GM23338 (cell line): Measurements from ENCODE around the gene ATIC. TPM values are rescaled to one million over a fixed set of nuclear protein-coding genes. Genes with fewer than 3 reads are reported as not detected.

ENCODE experiments used
- ATAC-seq: fragments of 200-7000 bp; cut with Tn5 transposase; 3 replicates; pipeline ENCODE4 v1.9.1; 2020
- DNase-seq: peaks from one replicate; pipeline ENCODE4 v3.0.0-alpha.2; 2015; ENCODE audit warnings: low spot score
- H2AFZ ChIP-seq: fragments of 200-600 bp; sonication (generic); 2 replicates; pipeline ENCODE4 v1.8.0; 2016; ENCODE audit warnings: antibody characterized with exemption, mild to moderate bottlenecking, moderate library complexity
- H3F3A ChIP-seq: fragments of 200-600 bp; sonication (generic); replicated peaks from 2 replicates; pipeline ENCODE4 v1.8.0; 2017; ENCODE audit warnings: antibody characterized with exemption, mixed run types, low read depth
- H3K27ac ChIP-seq: fragments of 200-600 bp; sonication (generic); 2 replicates; pipeline ENCODE4 v1.6.1; 2016; ENCODE audit warnings: low read depth
- H3K27me3 ChIP-seq: fragments of 200-600 bp; sonication (generic); 2 replicates; pipeline ENCODE4 v1.8.0; 2016; ENCODE audit warnings: mild to moderate bottlenecking, mixed run types, moderate library complexity; ENCODE audit not compliant: insufficient read depth
- H3K36me3 ChIP-seq: fragments of 200-600 bp; sonication (generic); 2 replicates; pipeline ENCODE4 v1.8.0; 2016; ENCODE audit warnings: mild to moderate bottlenecking; ENCODE audit not compliant: insufficient read depth
- H3K4me1 ChIP-seq: fragments of 200-600 bp; sonication (generic); 2 replicates; pipeline ENCODE4 v1.8.0; 2016; ENCODE audit warnings: mild to moderate bottlenecking, moderate library complexity; ENCODE audit not compliant: insufficient read depth
- H3K4me2 ChIP-seq: fragments of 200-600 bp; sonication (generic); 2 replicates; pipeline ENCODE4 v1.7.1; 2017; ENCODE audit warnings: mixed run types
- H3K4me3 ChIP-seq: fragments of 200-600 bp; sonication (generic); 2 replicates; pipeline ENCODE4 v1.6.1; 2016; ENCODE audit warnings: mixed run types
- H3K79me2 ChIP-seq: fragments of 200-600 bp; sonication (generic); replicated peaks from 2 replicates; pipeline ENCODE4 v1.8.0; 2017; ENCODE audit warnings: mild to moderate bottlenecking; ENCODE audit not compliant: insufficient read depth
- H3K9me2 ChIP-seq: fragments of 200-600 bp; sonication (generic); 2 replicates; pipeline ENCODE4 v1.8.0; 2017; ENCODE audit not compliant: insufficient read depth
- H4K20me1 ChIP-seq: fragments of 200-600 bp; sonication (generic); replicated peaks from 2 replicates; pipeline ENCODE4 v1.8.0; 2017; ENCODE audit warnings: mild to moderate bottlenecking; ENCODE audit not compliant: insufficient read depth
- H3K27ac Mint-ChIP-seq: 2 replicates; pipeline ENCODE4 v1.8.0; 2020; ENCODE audit warnings: inconsistent platforms, mild to moderate bottlenecking, moderate library complexity, mixed read lengths
- H3K27me3 Mint-ChIP-seq: 3 replicates; pipeline ENCODE4 v1.8.0; 2022; ENCODE audit warnings: low read depth, mild to moderate bottlenecking, moderate library complexity, mixed read lengths, inconsistent platforms; ENCODE audit not compliant: insufficient read depth, poor library complexity
- H3K36me3 Mint-ChIP-seq: 3 replicates; pipeline ENCODE4 v1.8.0; 2021; ENCODE audit warnings: low read depth, mild to moderate bottlenecking, inconsistent platforms, moderate library complexity, mixed read lengths
- H3K4me1 Mint-ChIP-seq: 3 replicates; pipeline ENCODE4 v1.8.0; 2020; ENCODE audit warnings: mild to moderate bottlenecking, inconsistent platforms, mixed read lengths
- H3K4me3 Mint-ChIP-seq: 3 replicates; pipeline ENCODE4 v1.8.0; 2021; ENCODE audit warnings: moderate library complexity, mild to moderate bottlenecking, inconsistent platforms, mixed read lengths
- H3K9me3 Mint-ChIP-seq: 3 replicates; pipeline ENCODE4 v1.8.0; 2020; ENCODE audit warnings: moderate library complexity, mild to moderate bottlenecking, inconsistent platforms, mixed read lengths
- EZH2 ChIP-seq: fragments of 200-600 bp; sonication (generic); IDR thresholded peaks from one replicate; pipeline ENCODE4 v1.8.0; 2017; ENCODE audit warnings: antibody characterized with exemption, mild to moderate bottlenecking, low read depth; ENCODE audit not compliant: unreplicated experiment
- EZH2phosphoT487 ChIP-seq: fragments of 200-600 bp; sonication (generic); IDR thresholded peaks from one replicate; pipeline ENCODE4 v1.8.1; 2018; ENCODE audit warnings: antibody characterized with exemption; ENCODE audit not compliant: unreplicated experiment
- JUNB ChIP-seq: IDR thresholded peaks from one replicate; pipeline ENCODE4 v1.6.1; 2016; ENCODE audit warnings: antibody characterized with exemption; ENCODE audit not compliant: unreplicated experiment
- NANOG ChIP-seq: IDR thresholded peaks from 2 replicates; pipeline ENCODE4 v1.6.1; 2016; ENCODE audit warnings: antibody characterized with exemption, borderline replicate concordance
- POLR2AphosphoS5 ChIP-seq: IDR thresholded peaks from 2 replicates; pipeline ENCODE4 v1.6.1; 2016; ENCODE audit warnings: antibody characterized with exemption, low read depth
- STAT1 ChIP-seq: IDR thresholded peaks from one replicate; pipeline ENCODE4 v1.6.1; 2016; ENCODE audit warnings: antibody characterized with exemption; ENCODE audit not compliant: unreplicated experiment
- ZNF331 ChIP-seq: fragments of 250-450 bp; sonication (Bioruptor Pico); IDR thresholded peaks from 2 replicates; pipeline ENCODE4 v1.5.0; 2020; ENCODE audit warnings: low read depth, mild to moderate bottlenecking, moderate library complexity
- polyA plus RNA-seq: library from polyadenylated mRNA; unstranded; fragments of >200 nt; fragmentation: Nextera tagmentation; extraction: Ambion mirVana; gene quantifications from 2 replicates; pipeline ENCODE4 v1.2.1, GENCODE V29; 2016
- total RNA-seq: library from RNA; depleted of rRNA; stranded (reverse); fragments of >200 nt; shearing (Covaris generic); gene quantifications from 2 replicates; pipeline ENCODE4 v1.2.3, GENCODE V29; 2014
- TF ChIP-seq, protein P1 (sequence below), 2 experiments: fragments of 200-600 bp in 1 of 2; sonication (generic) in 1 of 2; conservative IDR thresholded peaks; 2 replicates each; pipeline versions ENCODE4 v1.5.1 to v1.6.1; 2016 to 2017; ENCODE audit warnings: antibody characterized with exemption in 2 of 2, low read depth in 2 of 2, mild to moderate bottlenecking in 2 of 2, moderate library complexity in 1 of 2
- TF ChIP-seq, protein P2 (sequence below): fragments of 250-450 bp; sonication (Bioruptor Pico); IDR thresholded peaks from 2 replicates; pipeline ENCODE4 v1.5.0; 2020; ENCODE audit warnings: mild to moderate bottlenecking, moderate library complexity

The ATIC gene
- total and polyA plus RNA-seq, 2 experiments from 2014 or later, result 118 to 185 TPM

DNA sequence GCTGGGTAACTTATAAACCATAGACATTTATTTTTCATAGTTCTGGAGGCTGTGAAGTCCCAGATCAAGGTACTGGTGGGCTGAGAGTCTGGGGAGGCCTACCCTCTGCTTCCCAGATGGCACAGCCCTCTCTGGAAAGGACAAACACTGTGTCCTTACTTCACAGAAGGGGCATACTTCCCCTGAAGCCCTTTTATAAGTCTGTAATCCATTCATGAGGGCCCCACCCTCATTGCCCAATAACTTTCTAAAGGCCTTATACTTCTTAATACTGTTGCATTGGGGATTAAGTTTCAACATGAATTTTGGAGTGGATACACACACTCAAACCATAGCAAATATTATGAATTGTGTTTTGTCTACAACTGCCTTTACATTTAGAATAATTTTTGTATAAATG lies 36.0 kb downstream of the ATIC start:
- Histone ChIP-seq H3K4me2 (no peak overlapping the region), H2AFZ (no peak overlapping the region), H3K79me2 (peaks cover 10% of the 10 kb centered on the region), H3K36me3 (peaks cover 62% of the 10 kb centered on the region), H3K27me3 (no peaks in the 10 kb centered on the region), H4K20me1 (peaks cover 11% of the 10 kb centered on the region), H3K27ac (no peak overlapping the region), H3F3A (no peaks in the 10 kb centered on the region; the same call in 1 of the 2 replicates), H3K4me1 (no peaks in the 10 kb centered on the region), H3K9me2 (no peaks in the 10 kb centered on the region), H3K4me3 (no peak overlapping the region)
- Mint-ChIP-seq H3K27me3 (peaks cover 2% of the 10 kb centered on the region), H3K9me3 (no peaks in the 10 kb centered on the region), H3K4me3 (no peak overlapping the region), H3K36me3 (peaks cover 93% of the 10 kb centered on the region), H3K27ac (no peak overlapping the region), H3K4me1 (no peaks in the 10 kb centered on the region)
- TF ChIP-seq JUNB (no peak), ZNF331 (CRISPR knock-in tag) (no peak)
- TF ChIP-seq, protein P1, sequence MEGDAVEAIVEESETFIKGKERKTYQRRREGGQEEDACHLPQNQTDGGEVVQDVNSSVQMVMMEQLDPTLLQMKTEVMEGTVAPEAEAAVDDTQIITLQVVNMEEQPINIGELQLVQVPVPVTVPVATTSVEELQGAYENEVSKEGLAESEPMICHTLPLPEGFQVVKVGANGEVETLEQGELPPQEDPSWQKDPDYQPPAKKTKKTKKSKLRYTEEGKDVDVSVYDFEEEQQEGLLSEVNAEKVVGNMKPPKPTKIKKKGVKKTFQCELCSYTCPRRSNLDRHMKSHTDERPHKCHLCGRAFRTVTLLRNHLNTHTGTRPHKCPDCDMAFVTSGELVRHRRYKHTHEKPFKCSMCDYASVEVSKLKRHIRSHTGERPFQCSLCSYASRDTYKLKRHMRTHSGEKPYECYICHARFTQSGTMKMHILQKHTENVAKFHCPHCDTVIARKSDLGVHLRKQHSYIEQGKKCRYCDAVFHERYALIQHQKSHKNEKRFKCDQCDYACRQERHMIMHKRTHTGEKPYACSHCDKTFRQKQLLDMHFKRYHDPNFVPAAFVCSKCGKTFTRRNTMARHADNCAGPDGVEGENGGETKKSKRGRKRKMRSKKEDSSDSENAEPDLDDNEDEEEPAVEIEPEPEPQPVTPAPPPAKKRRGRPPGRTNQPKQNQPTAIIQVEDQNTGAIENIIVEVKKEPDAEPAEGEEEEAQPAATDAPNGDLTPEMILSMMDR (conservative IDR thresholded peaks at IDR 0.05; ENCODE audit: low read depth in 2 of 2), result no peak
- ATAC-seq (no peak), DNase-seq (no peak)

DNA sequence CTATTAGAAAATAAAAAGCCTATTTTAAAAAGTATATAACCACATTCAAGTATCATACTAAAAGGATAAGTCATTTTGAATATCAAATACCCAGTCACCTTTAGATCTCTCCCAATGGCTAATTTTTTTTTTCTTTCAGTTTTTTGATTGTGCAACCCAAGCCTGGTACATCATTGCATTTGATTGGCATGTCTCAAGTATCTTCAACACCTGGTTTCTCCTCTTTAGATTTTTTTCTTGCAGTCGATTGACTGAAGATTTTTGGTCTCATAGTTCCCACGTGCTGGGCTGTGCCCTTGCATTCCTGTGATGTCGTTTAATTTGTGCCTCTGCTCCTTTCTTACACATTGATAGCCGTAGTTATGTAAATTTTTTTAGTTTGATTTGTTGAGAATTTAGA lies 40.7 kb downstream of the ATIC start:
- Histone ChIP-seq H3K79me2 (no peaks in the 10 kb centered on the region), H2AFZ (no peak overlapping the region), H3K4me2 (no peak overlapping the region), H3K9me2 (no peaks in the 10 kb centered on the region), H3K27me3 (no peaks in the 10 kb centered on the region), H3K36me3 (peaks cover 27% of the 10 kb centered on the region), H3K4me3 (no peak overlapping the region), H3K4me1 (no peaks in the 10 kb centered on the region), H3F3A (no peaks in the 10 kb centered on the region; the same call in 1 of the 2 replicates), H4K20me1 (peaks cover 5% of the 10 kb centered on the region; the same call in 1 of the 2 replicates), H3K27ac (no peak overlapping the region)
- H3K4me3 Mint-ChIP-seq, result no peak overlapping the region
- no peaks in the 10 kb centered on the region for H3K9me3 Mint-ChIP-seq
- ATAC-seq, result no peak
- no peaks in the 10 kb centered on the region for H3K27me3 Mint-ChIP-seq
- DNase-seq, result no peak
- H3K4me1 Mint-ChIP-seq, result peaks cover 4% of the 10 kb centered on the region; the same call in 2 of the 3 replicates
- no peak overlapping the region for H3K27ac Mint-ChIP-seq
- peaks cover 51% of the 10 kb centered on the region for H3K36me3 Mint-ChIP-seq
- TF ChIP-seq EZH2 (no peak), NANOG (no peak), JUNB (no peak), POLR2AphosphoS5 (no peak), EZH2phosphoT487 (no peak), ZNF331 (CRISPR knock-in tag) (no peak), STAT1 (no peak)
- TF ChIP-seq, protein P1 (conservative IDR thresholded peaks at IDR 0.05; ENCODE audit: low read depth in 2 of 2), result no peak
- TF ChIP-seq, protein P2, sequence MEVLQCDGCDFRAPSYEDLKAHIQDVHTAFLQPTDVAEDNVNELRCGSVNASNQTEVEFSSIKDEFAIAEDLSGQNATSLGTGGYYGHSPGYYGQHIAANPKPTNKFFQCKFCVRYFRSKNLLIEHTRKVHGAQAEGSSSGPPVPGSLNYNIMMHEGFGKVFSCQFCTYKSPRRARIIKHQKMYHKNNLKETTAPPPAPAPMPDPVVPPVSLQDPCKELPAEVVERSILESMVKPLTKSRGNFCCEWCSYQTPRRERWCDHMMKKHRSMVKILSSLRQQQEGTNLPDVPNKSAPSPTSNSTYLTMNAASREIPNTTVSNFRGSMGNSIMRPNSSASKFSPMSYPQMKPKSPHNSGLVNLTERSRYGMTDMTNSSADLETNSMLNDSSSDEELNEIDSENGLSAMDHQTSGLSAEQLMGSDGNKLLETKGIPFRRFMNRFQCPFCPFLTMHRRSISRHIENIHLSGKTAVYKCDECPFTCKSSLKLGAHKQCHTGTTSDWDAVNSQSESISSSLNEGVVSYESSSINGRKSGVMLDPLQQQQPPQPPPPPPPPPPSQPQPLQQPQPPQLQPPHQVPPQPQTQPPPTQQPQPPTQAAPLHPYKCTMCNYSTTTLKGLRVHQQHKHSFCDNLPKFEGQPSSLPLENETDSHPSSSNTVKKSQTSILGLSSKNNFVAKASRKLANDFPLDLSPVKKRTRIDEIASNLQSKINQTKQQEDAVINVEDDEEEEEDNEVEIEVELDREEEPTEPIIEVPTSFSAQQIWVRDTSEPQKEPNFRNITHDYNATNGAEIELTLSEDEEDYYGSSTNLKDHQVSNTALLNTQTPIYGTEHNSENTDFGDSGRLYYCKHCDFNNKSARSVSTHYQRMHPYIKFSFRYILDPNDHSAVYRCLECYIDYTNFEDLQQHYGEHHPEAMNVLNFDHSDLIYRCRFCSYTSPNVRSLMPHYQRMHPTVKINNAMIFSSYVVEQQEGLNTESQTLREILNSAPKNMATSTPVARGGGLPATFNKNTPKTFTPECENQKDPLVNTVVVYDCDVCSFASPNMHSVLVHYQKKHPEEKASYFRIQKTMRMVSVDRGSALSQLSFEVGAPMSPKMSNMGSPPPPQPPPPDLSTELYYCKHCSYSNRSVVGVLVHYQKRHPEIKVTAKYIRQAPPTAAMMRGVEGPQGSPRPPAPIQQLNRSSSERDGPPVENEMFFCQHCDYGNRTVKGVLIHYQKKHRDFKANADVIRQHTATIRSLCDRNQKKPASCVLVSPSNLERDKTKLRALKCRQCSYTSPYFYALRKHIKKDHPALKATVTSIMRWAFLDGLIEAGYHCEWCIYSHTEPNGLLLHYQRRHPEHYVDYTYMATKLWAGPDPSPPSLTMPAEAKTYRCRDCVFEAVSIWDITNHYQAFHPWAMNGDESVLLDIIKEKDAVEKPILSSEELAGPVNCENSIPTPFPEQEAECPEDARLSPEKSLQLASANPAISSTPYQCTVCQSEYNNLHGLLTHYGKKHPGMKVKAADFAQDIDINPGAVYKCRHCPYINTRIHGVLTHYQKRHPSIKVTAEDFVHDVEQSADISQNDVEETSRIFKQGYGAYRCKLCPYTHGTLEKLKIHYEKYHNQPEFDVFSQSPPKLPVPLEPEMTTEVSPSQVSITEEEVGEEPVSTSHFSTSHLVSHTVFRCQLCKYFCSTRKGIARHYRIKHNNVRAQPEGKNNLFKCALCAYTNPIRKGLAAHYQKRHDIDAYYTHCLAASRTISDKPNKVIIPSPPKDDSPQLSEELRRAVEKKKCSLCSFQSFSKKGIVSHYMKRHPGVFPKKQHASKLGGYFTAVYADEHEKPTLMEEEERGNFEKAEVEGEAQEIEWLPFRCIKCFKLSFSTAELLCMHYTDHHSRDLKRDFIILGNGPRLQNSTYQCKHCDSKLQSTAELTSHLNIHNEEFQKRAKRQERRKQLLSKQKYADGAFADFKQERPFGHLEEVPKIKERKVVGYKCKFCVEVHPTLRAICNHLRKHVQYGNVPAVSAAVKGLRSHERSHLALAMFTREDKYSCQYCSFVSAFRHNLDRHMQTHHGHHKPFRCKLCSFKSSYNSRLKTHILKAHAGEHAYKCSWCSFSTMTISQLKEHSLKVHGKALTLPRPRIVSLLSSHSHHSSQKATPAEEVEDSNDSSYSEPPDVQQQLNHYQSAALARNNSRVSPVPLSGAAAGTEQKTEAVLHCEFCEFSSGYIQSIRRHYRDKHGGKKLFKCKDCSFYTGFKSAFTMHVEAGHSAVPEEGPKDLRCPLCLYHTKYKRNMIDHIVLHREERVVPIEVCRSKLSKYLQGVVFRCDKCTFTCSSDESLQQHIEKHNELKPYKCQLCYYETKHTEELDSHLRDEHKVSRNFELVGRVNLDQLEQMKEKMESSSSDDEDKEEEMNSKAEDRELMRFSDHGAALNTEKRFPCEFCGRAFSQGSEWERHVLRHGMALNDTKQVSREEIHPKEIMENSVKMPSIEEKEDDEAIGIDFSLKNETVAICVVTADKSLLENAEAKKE, result no peak
